GM23338 (cell line): ENCODE results near the gene CCDC57. TPM values are rescaled to one million over a fixed set of nuclear protein-coding genes. Genes with fewer than 3 reads are reported as not detected.

Source experiments
- EZH2 ChIP-seq: fragments of 200-600 bp; sonication (generic); IDR thresholded peaks from one replicate; pipeline ENCODE4 v1.8.0; 2017; ENCODE audit warnings: antibody characterized with exemption, mild to moderate bottlenecking, low read depth; ENCODE audit not compliant: unreplicated experiment
- POLR2AphosphoS5 ChIP-seq: IDR thresholded peaks from 2 replicates; pipeline ENCODE4 v1.6.1; 2016; ENCODE audit warnings: antibody characterized with exemption, low read depth
- REST ChIP-seq: IDR thresholded peaks from one replicate; pipeline ENCODE4 v1.6.1; 2018; ENCODE audit warnings: antibody characterized with exemption; ENCODE audit not compliant: unreplicated experiment
- ZNF462 ChIP-seq: fragments of 250-450 bp; sonication (Bioruptor Pico); IDR thresholded peaks from 2 replicates; pipeline ENCODE4 v1.5.0; 2020; ENCODE audit warnings: mild to moderate bottlenecking, moderate library complexity
- polyA plus RNA-seq: library from polyadenylated mRNA; unstranded; fragments of >200 nt; fragmentation: Nextera tagmentation; extraction: Ambion mirVana; gene quantifications from 2 replicates; pipeline ENCODE4 v1.2.1, GENCODE V29; 2016
- total RNA-seq: library from RNA; depleted of rRNA; stranded (reverse); fragments of >200 nt; shearing (Covaris generic); gene quantifications from 2 replicates; pipeline ENCODE4 v1.2.3, GENCODE V29; 2014
- TF ChIP-seq, protein P1 (sequence below), 2 experiments: fragments of 200-600 bp in 1 of 2; sonication (generic) in 1 of 2; conservative IDR thresholded peaks; 2 replicates each; pipeline versions ENCODE4 v1.5.1 to v1.6.1; 2016 to 2017; ENCODE audit warnings: antibody characterized with exemption in 2 of 2, low read depth in 2 of 2, mild to moderate bottlenecking in 2 of 2, moderate library complexity in 1 of 2

CCDC57 gene
- total and polyA plus RNA-seq, 2 experiments from 2014 or later: 7.0 to 16.3 TPM

- TF ChIP-seq ZNF462 (CRISPR knock-in tag): no peak
- TF ChIP-seq REST: no peak
- TF ChIP-seq POLR2AphosphoS5: no peak
- no peak for TF ChIP-seq EZH2
- TF ChIP-seq, protein P1, sequence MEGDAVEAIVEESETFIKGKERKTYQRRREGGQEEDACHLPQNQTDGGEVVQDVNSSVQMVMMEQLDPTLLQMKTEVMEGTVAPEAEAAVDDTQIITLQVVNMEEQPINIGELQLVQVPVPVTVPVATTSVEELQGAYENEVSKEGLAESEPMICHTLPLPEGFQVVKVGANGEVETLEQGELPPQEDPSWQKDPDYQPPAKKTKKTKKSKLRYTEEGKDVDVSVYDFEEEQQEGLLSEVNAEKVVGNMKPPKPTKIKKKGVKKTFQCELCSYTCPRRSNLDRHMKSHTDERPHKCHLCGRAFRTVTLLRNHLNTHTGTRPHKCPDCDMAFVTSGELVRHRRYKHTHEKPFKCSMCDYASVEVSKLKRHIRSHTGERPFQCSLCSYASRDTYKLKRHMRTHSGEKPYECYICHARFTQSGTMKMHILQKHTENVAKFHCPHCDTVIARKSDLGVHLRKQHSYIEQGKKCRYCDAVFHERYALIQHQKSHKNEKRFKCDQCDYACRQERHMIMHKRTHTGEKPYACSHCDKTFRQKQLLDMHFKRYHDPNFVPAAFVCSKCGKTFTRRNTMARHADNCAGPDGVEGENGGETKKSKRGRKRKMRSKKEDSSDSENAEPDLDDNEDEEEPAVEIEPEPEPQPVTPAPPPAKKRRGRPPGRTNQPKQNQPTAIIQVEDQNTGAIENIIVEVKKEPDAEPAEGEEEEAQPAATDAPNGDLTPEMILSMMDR (conservative IDR thresholded peaks at IDR 0.05; ENCODE audit: low read depth in 2 of 2): no peak
Measured at GRCh38 chr17:82229698-82230608, 17.3 kb upstream of the CCDC57 start (continued).
